Measurements from ENCODE around the gene CASP14. TPM values are rescaled to one million over a fixed set of nuclear protein-coding genes. Genes with fewer than 3 reads are reported as not detected.
"Not testable (repeated sequence)": the region's sequence is repeated elsewhere in the genome, so short reads cannot be mapped to it uniquely, and the experiment has no call there.

CASP14 gene
- total RNA-seq, 4 donors from 2014 or later = not detected

DNA sequence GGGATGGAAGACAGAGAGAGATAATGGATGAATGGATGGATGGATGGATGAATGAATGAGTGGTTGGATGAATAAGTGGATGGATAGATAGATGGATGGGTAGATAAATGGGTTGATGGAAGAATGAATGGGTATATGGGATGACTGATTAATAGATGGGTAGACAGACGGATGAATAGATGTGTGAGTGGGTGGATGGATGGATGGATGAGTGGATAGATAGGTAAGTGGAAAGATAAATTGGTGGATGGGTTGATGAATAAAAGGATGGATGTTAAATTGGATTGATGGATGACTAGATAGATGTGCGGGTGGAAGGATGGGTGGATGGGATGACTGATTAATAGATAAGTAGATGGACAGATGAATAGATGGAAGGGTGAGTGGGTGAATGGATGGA lies 1.4 kb downstream of the CASP14 start:
- no peak for DNase-seq (ENCODE audit: low spot score in 2 of 2)
- Histone ChIP-seq H3K4me1 (no peaks in the 10 kb centered on the region), H3K27me3 (no peaks in the 10 kb centered on the region), H3K4me3 (no peak overlapping the region), H3K27ac (no peak overlapping the region), H3K36me3 (no peaks in the 10 kb centered on the region), H3K9me3 (peaks cover 0 to 3% (median 0%) of the 10 kb centered on the region in 4 donors)
- WGBS, 2 donors = 91 to 92% methylated on average over 2 of the region's 2 CpGs
- no peak for TF ChIP-seq CTCF (IDR thresholded peaks at IDR 0.05)
- TF ChIP-seq POLR2A (IDR thresholded peaks at IDR 0.05) = no peak
- TF ChIP-seq EP300 (IDR thresholded peaks at IDR 0.05) = no peak

- no peaks in the 10 kb centered on the region for H3K4me1 ChIP-seq
- H3K27ac ChIP-seq = no peak overlapping the region
- DNase-seq (ENCODE audit: low spot score in 2 of 2) = no peak
- no peaks in the 10 kb centered on the region for H3K36me3 ChIP-seq
- H3K9me3 ChIP-seq = peaks cover 0 to 4% (median 0%) of the 10 kb centered on the region in 4 donors
- no peak overlapping the region for H3K4me3 ChIP-seq
- TF ChIP-seq EP300 (IDR thresholded peaks at IDR 0.05) (no peak), POLR2A (IDR thresholded peaks at IDR 0.05) (no peak), CTCF (IDR thresholded peaks at IDR 0.05) (no peak)
- 84% methylated on average over 12 of the region's 12 CpGs for WGBS, 2 donors
- H3K27me3 ChIP-seq = no peaks in the 10 kb centered on the region
Observed at GRCh38 chr19:15062036-15062435, 12.8 kb downstream of the CASP14 start.

GRCh38 chr19:15070386-15070785 lies 21.1 kb downstream of the CASP14 start:
- H3K27ac ChIP-seq; H3K9me3 ChIP-seq; DNase-seq (ENCODE audit: low spot score in 2 of 2); H3K4me1 ChIP-seq; H3K27me3 ChIP-seq; H3K36me3 ChIP-seq; H3K4me3 ChIP-seq: not testable (repeated sequence)
- WGBS, 2 donors = 41 to 61% methylated on average over 4 of the region's 4 CpGs

DNA sequence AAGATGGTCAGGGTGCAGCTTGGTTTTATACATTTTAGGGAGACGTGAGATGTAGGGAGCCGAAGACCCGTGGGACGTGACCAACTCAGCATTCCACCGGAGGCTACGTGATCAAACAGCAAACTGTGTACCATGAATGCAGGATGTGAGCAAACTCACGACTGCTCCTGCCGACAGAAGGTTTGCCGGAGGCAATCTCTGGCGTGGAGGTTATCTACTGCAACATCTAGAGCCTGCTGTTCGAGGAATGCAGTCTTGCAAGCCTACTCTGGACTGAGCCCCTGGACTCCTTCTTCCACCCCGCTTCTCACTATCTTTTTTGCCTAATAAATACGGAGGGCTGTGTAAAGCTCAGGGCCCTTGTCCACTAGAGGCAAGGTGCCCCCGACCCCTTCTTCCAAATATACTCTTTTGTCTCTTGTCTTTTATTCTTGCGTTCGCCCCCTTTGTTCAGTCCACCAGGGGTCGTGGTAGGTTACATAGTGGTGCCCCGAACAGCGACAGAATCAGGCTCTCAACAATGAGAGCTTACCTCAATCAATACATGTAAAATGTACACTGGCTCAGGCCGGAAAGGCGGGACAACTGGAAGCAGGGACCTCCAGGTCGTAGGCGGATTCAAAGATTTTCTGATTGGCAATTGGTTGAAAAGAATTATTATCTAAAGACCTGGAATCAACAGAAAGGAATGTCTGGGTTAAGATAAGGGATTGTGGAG lies 23.8 kb downstream of the CASP14 start:
- no peak for TF ChIP-seq POLR2A (IDR thresholded peaks at IDR 0.05)
- no peak for TF ChIP-seq CTCF (IDR thresholded peaks at IDR 0.05)
- TF ChIP-seq EP300 (IDR thresholded peaks at IDR 0.05) = no peak
- Histone ChIP-seq H3K4me3 (no peak overlapping the region), H3K4me1 (no peaks in the 10 kb centered on the region), H3K27ac (no peak overlapping the region), H3K9me3 (no peaks in the 10 kb centered on the region), H3K36me3 (no peaks in the 10 kb centered on the region), H3K27me3 (peaks cover 0 to 4% of the 10 kb centered on the region in 2 donors)
- WGBS, 2 donors = 74 to 77% methylated on average over 23 of the region's 23 CpGs
- no peak for DNase-seq (ENCODE audit: low spot score in 2 of 2)

DNA sequence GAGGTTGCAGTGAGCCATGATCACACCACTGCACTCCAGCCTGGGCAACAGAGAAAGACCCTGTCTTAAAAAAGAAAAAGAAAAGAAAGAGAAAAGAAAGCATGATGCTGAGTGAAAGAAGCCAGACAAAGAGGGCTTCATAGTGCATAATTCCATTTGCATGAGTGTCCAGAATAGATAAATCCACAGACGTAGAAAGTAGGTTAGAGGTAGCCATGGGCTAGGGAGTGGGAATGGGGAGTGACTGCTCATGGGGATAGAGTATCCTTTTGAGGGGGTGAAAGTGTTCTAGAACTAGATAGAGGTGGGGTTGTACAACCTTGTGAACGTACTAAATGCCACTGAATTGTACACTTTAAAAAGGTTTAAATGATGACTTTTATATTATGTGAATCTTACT lies 25.1 kb downstream of the CASP14 start:
- peaks cover 0 to 4% of the 10 kb centered on the region in 2 donors for H3K27me3 ChIP-seq
- TF ChIP-seq CTCF (IDR thresholded peaks at IDR 0.05) (no peak), EP300 (IDR thresholded peaks at IDR 0.05) (no peak)
- H3K4me1 ChIP-seq = no peaks in the 10 kb centered on the region
- H3K36me3 ChIP-seq = no peaks in the 10 kb centered on the region
- no peak for DNase-seq (ENCODE audit: low spot score in 2 of 2)
- no peak overlapping the region for H3K4me3 ChIP-seq
- H3K27ac ChIP-seq = no peak overlapping the region
- WGBS, 2 donors = 55% methylated on average over 2 of the region's 2 CpGs
- H3K9me3 ChIP-seq = no peaks in the 10 kb centered on the region
